AG09309 (cell line): ENCODE measurements around the gene EVPL.

ENCODE experiments used
- DNase-seq: peaks from one replicate; pipeline ENCODE4 v3.0.0-alpha.2; 2010; ENCODE audit warnings: low read depth
- H3K4me3 ChIP-seq: 2 replicates; pipeline ENCODE4 v1.5.1; 2011; ENCODE audit warnings: mild to moderate bottlenecking, low read depth, low read length, moderate library complexity; ENCODE audit not compliant: control insufficient read depth
- CTCF ChIP-seq: IDR thresholded peaks from 2 replicates; pipeline ENCODE4 v1.5.1; 2011; ENCODE audit warnings: mild to moderate bottlenecking, low read depth, low read length, inconsistent platforms; ENCODE audit not compliant: insufficient read depth, control insufficient read depth; ENCODE audit errors: missing control alignments

EVPL gene

GRCh38 chr17:76018340-76018680 is 8.8 kb downstream of the EVPL start:
- no peak for DNase-seq
- H3K4me3 ChIP-seq, result no peak overlapping the region
- TF ChIP-seq CTCF, result no peak

- H3K4me3 ChIP-seq, result no peak overlapping the region
- no peak for DNase-seq
- TF ChIP-seq CTCF, result no peak
Measured at GRCh38 chr17:76017481-76018339, 9.4 kb downstream of the EVPL start.

- H3K4me3 ChIP-seq, result no peak overlapping the region
- no peak for TF ChIP-seq CTCF
Measured at GRCh38 chr17:76014925-76015261, 12.2 kb downstream of the EVPL start.

GRCh38 chr17:76014100-76014924 is 12.8 kb downstream of the EVPL start:
- peak; percentile 96 for TF ChIP-seq CTCF
- no peak for DNase-seq

More at GRCh38 chr17:76014925-76015261, 12.2 kb downstream of the EVPL start:
- DNase-seq, result no peak

GRCh38 chr17:76013377-76013932 is 13.7 kb downstream of the EVPL start:
- DNase-seq, result no peak
- no peak overlapping the region for H3K4me3 ChIP-seq
- no peak for TF ChIP-seq CTCF

More at GRCh38 chr17:76014100-76014924, 12.8 kb downstream of the EVPL start:
- no peak overlapping the region for H3K4me3 ChIP-seq

- no peak for TF ChIP-seq CTCF
- no peak for DNase-seq
- H3K4me3 ChIP-seq, result no peak overlapping the region
Measured at GRCh38 chr17:76011951-76012350, 15.2 kb downstream of the EVPL start.
